Activated effector memory CD4-positive, alpha-beta T cell treated with Interleukin-2 at 50 U/mL for 16 hours (primary cell): Measurements from ENCODE around the gene GOLGA1.
"Not testable (repeated sequence)": the region's sequence is repeated elsewhere in the genome, so short reads cannot be mapped to it uniquely, and the experiment has no call there.

Experiments used
- DNase-seq: peaks from one replicate; pipeline ENCODE4 v3.0.0-alpha.2; 2020

Gene GOLGA1

DNA sequence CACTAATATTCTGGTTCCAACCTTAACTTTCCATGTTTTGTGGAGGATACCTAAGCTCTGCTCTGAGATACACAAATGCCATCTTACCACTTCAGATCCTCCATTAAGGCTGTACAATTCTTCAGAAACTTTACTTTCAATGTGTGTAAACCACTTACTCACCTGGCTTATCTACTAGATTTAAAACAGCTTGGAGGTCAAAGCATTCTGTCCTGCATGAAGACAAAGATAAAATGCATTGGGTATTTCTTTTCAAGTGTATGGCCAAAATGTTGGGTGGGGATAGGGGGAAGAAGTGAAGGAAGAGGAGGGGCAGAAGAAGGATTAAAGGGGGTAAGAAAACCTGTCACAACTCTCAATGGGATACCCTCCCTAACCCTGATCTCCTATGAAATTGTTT, 939 bp downstream of the GOLGA1 start:
- no peak for DNase-seq

DNA sequence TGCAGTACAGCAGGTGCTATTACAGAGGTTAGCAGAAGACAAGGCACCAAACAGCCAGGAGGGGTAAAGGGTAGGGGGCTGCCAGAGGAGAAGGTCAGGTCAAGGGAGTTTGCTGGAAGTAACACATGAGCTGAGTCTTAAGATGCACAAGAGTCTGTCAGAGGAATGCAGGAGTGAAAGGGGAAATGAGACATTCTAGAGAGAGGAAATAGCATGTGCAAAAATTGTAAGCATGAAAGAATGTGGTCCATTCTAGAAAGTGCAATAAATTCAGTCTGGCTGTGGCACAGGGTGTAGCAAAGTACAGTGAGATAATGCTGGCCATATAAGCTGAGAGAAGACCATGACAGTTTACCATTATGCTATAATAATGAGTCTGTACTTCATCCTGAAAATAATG, 6.6 kb downstream of the GOLGA1 start:
- no peak for DNase-seq

DNA sequence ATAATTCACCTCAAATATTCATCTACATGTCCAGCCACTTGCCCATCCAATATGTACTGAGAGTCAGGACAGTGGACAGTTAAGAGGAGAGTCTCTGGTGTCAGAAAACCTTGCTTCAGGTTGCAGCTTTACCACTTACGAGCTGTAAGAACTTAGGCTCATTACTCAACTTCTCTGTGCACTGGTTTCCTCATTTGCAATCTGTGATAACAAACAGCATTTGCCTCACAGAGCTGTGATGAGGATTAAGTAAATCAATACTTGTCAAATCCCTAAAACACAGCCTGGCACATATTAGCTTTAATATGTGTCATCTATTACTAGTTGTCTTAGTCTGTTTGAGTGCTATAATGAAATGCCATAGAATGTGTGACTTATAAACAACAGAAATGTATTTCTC, 8.6 kb downstream of the GOLGA1 start:
- DNase-seq = no peak

DNA sequence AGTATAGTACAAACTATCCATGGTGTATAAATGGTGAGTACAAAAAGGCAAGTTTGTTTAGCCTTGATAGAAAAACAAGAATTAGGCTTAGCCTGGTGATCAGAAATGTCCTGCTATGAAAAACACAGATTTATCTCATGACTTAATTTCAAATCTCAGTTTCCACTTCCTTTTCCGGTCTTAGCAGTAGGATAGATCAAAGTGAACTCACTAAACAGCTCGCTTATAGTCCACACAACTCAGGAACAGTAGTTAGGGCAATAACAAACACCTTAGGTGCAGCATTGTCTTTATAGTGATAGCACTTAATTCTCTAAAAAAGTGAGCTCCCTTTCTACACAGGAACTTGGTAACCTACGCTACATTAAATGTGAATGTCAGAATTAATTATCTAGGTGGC, 11.4 kb downstream of the GOLGA1 start:
- no peak for DNase-seq

DNA sequence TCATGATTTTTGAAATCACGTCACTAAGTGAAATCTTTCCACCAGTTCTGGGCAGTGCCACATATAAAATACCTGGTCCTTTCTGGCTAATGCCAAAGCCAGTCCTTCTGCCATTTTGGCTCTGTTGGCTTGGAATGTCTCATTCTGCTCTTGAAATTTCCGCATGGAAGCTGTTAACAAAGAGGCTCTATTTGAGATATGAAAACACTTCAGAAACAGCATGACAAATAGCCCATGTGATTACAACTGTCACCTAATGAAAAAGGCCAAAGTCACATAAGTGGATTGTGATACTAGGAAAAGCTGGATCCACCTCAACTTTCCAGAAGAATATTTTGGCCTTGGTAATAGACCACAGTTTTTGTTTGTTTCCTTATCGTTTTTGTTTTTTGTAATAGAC, 12.8 kb downstream of the GOLGA1 start:
- no peak for DNase-seq

DNA sequence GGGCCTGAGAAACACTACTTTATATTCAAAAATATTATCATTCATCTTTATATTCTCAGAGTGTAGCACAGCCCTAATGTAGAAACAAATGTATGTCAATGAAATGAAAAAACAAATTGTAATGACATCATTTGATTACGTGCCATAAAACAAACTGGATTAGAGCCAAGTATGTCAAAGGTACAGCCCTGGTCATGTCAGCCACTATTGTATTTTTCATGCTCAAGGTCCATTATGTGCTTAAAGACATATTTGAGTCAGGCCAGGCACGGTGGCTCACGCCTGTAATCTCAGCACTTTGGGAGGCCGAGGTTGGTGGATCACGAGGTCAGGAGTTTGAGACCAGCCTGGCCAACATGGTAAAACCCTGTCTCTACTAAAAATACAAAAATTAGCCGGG, 20.5 kb downstream of the GOLGA1 start:
- not testable (repeated sequence) for DNase-seq

DNA sequence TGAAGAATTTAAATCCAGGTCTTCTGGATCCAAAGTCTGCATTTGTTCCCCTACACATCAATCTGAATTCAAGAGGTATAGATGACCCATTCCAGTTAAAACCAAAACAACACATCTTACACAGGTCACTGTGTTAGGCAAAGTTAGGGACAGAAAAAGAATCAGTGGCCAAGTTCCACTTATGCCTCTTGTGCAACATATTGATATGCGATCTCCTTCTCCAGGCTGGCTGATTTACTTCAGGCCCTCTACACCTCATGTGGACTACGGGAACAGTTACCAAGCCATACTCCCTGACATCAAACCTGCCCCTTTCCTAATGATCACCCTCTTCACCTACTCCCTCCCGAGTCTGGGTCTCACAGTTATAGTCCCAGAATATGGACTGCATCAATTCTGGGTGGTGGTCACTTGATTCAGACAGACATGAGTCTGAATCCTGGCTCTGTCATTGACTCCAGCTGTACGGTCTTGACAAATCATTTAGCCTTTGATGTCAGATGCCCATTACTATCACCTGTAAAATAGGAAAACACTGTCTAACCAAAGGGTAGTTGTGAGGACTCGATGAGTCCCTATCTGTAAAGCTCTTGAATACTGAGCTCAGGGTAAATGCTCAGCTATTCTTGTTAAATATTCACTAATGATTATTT, 26.0 kb downstream of the GOLGA1 start:
- no peak for DNase-seq

DNA sequence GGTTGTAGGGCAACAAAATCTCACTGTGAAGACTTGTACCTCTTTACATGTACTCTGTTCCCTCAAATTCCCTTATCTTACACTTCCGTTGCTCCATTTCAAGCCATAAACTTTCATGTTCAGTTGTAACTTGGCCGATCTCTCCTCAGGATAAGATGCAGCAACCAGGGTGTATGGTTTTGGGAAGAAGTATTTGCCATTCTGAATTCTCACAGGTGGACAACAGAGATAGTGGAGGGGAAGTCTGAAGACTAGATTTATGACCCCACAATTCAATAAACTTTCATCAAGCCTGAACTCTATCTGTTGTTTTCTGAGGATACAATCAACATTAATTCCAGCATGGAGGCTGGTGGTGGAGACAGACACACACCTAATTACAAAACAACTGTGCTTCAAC, 27.5 kb downstream of the GOLGA1 start:
- DNase-seq = no peak

DNA sequence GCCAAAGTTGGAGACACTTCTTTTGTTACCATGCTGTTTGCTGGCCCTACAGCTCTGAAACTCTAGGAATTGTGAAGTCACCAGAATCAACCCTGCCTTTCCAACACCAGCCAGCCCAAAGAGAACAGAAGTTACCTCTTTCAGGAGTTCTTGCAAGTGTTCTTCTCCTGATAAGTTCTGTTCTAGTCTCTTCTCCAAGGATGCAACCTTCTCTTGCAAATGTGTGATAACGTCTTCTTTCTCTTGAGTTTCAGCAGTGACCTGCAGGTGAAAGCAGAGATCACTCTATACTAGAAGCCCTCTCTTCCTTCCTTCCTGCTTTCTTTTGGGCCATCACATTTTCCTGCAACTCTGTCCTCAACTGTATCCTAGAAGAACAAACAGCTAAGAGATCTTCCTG, 29.1 kb downstream of the GOLGA1 start:
- no peak for DNase-seq

DNA sequence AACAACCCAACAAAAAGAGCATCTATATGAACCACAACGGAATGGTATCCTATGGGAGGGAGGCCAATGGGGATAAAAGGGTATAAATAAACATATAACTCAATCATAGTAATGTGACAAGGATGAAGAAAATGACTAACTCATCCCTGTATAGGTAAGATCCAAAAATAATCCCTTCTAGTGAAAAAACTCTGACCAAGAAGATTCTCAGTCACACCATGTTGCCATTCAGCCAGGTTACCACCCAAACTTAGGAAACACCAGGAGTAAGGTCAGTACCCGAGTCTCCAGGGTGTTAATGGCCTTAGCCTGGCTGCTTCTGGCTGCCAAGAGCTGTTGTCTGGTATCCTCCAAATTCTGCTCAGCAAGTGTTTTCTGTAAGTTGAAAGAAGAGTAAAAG, 32.8 kb downstream of the GOLGA1 start:
- DNase-seq = no peak

DNA sequence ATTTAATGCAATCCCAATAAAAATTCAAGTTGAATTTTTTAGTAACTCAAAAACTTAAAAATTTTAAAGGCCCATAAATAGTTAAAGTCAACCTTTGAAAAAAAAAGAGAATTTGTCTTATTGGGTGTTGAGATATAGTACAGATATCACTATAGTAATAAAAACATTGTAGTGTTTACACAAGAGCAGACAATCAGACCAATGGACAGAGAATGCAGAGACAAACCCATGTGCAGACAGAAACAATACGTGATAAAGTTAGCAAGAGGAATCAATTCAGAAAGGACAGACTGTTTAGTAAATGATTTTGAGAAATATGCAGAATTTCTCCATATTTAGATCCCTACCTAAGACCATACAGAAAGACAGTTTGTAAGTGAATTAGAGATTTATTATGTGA, 33.9 kb downstream of the GOLGA1 start:
- no peak for DNase-seq

DNA sequence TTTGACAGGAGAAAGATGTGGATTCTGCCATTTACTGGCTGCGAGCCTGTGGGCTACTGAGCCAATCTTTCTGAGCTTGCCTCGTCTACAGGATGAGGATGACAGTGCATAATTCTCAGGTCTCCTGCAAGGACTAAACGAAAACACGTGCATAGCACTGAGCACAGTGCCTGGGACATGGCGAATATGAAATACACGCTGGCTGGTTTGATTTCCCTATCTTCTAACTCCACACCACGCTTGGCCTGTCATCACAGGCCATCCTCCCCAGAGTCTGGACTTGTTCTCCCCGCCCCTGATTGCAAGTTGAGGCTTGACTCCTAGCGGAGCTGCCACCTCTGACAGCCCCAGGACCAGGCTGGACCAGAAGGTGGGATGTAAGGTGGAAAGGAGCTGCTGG, 41.0 kb downstream of the GOLGA1 start:
- DNase-seq = no peak

DNA sequence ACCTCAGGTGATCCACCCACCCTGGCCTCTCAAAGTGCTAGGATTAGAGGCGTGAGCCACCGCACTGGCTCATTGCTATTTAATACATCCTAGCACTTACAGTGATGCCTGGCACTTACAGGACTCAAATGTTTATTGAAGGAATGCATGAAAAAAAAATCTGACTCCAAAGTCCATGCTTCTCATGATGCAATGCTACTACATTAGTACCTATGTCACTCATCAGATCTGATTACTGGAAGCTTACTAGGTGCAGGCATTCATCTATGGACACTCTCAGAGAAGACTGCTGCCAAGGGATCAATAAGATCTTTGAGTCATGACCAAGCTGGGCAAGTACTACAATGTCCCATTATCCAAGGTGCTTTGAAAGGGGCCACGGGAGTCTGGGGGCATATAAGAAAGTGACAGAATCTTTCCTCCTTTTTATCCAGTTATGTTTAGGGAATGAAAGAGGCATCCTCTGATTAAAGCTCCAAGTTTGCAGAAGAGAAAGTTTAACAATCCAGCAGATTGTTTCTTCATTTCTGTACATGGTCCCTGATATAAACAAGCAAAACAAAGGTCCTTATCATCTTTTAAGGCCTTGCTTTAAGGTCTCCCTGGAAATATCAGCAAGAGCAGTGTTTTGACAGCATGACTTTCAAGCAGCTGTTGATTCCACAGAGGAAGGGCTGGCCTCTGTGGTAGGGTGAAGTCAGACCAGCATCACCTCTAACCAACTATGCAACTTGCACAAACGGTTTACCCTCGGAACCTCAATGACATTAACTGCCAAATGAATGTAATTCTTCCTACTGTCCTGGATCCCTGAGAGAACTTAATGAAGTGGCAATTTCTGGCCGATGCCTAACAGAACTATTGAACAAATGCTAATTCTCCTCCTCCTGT, 43.1 kb downstream of the GOLGA1 start:
- DNase-seq = no peak

DNA sequence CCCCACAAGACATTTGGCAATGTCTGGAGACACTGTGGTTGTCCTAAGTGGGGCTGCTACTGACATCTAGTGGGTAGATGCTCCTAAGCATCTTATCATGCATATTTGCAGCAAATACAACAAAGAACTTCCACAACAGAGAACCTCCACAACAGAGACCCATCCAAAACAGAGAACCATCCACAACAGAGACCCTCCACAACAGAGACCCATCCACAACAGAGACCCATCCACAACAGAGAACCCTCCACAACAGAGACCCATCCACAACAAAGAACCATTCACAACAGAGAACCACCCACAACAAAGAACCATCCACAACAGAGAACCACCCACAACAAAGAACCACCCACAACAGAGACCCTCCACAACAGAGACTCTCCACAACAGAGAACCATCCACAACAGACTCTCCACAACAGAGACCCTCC, 46.1 kb downstream of the GOLGA1 start:
- no peak for DNase-seq

DNA sequence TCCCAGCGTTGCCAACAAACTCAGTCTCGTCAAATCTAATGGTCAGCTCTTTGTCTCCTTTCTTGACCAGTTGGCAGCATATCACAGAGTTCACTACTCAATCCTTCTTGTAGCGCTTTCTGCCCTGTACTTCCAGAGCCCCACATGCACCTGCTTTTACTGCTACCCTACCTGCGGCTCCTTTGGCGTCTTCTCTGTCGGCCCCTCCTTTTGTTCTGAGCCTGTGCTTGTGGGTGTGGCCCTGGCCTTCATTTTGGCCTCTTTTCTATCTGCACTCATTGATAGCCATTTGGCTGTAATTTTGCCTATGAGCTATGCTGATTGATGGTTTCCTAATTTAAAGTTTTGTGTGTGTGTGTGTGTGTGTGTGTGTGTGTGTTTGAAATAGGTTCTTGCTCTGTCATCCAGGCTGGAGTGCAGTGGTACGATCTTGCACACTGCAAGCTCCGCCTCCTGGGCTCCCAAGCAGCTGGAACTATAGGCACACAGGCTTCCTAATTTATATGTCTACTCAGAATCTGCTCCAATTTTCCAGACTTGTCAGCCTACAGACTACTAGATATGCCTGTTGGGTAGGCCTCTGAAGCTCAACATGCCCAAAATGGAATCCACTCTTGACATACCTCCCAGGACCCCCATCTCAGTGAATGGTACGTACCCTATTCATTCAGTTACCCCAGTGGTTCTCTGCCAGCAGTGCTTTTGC, 46.7 kb downstream of the GOLGA1 start:
- no peak for DNase-seq

DNA sequence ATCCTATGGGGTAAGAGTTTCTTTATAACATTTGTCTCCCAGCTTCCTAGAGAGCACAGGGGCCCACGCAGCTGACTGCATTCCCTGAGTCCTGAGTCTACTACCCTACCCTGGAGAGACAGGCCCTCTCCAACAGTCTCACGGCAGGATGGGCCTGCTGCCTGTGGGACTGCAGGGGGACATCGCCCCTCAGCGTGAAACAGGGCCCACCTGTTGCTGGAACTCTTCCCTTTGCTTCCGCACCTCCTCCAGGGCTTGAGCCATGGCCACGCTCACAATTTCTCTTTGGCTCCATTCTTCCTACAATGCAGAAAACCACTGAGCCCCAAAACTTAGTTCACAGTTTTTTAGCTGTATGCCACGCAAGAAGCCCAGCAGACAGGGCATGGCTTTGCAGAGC, 50.7 kb downstream of the GOLGA1 start:
- DNase-seq = no peak

DNA sequence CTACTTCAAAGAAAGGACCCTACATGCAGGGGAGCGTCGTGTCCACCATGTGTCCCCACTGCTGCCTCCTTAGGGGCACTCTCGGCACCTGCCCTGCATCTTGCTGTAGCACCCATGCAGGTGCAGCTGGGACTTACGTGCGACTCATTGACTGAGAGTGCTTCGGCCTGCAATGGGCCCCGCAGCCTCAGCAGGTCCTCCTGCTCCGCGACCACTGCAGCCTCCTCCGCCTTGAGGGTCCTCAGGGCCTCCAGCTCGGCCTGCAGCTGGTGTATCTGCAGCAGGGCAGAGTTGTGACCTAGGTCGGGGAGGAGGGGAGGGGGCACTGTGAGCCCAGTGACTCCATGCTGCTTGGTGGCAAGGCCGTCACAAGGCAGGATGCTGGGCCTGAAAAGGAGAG, 51.9 kb downstream of the GOLGA1 start:
- no peak for DNase-seq

DNA sequence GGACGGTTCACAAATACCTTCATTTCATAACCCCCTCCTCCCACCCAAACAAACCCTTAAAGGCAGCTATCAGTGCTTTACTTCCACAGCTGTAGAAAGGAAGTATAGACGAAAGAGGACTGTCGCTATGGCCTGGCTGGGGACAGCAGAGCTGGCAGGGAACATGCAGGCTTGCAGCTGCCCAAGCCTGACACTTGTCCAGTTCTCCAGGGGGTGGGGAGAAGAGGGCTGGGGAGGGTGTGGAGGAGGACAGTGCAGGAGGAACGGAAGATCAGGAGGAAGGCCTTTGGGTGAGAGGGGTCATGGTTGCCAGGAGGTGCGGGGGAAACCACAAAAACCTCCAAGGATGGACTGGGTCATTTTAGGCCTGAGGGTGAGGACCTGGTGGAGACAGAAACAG, 53.1 kb downstream of the GOLGA1 start:
- no peak for DNase-seq

DNA sequence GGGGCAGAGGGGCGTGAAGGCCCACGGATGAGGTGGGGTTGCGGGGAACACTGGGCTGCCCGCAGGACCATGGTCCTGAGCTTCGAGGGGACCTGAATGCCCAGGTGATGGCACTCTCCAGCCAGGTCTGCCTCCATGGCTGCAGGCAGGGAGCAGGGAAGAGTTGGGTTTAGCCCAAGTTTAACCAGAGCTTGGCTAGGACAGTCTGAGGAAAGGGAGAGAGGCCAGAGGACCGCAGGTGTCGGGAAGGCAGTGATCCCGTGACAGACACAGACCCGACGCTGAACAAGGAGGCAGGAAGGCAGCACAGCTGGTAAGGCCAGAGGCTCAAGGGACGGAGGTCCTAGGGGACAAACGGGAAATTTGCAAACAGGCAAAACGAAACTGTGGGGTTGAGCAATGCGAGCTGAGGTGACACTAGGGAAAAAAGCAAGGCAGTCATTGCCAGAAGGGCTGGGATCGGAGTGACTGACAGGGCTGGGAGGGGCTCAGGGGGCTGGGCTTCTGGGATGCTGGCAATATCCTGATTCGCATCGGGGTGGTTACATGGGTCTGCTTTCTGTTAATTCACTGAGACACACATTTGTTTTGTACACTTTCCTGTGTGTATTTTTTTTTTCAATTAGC, 53.9 kb downstream of the GOLGA1 start:
- no peak for DNase-seq

DNA sequence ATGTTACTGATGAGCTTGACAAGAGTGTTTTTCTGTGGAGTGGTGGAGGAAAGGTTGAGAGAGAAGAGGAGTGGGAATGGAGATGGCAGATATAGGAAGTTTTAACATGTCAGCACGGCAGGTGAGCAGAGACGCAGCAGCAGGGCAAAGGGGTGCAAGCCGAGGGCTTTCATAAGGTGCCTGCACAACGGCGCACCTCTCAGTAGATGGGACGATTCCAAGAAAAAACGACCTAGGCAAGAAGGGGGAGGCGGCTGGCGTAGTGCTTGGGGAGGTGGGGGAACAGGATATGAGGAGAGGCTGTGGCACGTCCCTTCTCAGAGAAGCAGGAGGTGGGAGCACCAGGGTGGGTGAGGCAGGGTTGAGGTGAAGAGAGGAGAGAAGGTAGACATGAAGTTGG, 54.4 kb downstream of the GOLGA1 start:
- no peak for DNase-seq

DNA sequence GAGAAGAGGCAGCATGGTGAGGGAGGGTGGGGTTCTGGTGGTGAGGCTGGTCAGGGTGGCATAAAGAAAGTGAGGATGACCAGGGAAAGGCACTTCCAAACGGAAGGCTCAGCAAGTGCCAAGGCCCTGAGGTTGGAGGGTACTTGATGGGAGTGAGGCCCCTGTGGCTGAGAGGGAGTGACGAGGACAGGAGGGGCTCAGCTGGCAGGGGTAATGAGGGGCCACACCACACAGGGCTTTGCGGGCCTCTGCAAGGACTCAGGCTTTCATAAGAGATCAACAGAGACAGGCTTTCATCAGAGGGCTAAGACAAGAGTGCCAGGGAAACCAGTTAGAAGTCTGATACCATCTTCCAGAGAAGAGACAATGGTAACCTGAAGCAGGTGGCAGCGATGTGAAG, 55.3 kb downstream of the GOLGA1 start:
- DNase-seq = no peak

DNA sequence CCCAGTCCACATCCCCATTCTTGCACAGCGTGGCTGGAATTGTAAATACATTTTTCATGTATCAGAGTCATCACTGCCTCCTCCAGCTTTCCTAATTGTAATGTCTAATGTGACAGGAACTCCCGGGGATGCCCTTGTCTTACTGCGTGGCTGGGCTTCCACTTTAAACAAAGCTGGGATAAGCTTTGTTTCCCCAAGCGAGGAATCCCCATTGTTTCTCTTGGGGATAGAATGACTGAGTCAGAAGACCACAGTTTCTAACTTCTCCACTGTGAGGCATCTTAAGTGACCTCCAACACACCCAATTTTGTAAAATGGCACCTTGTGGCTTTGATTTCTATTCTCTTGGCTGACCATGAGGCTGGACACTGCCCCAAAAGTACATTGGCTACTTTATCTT, 56.5 kb downstream of the GOLGA1 start:
- DNase-seq = no peak

DNA sequence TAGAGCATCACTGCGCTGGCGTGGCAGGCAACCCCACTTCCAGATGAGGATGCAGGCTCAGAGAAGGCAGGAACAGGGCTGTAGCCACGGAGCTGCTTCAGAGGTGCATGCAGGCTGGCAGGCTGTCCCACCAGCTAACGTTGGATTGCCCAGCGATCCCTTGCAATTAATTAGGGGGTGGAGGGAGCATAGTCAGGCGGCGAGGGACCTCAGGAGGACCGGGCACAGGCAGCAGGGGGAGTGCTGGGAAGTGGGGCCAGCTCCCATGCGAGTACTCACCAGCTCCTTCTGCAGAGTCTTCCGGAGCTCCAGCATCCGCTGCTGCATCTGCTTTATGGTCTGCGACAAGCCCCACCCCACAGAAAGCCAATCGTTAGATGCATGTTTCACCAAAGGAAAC, 58.7 kb downstream of the GOLGA1 start:
- no peak for DNase-seq
